ENCODE results near the gene GPC5. TPM values are rescaled to one million over a fixed set of nuclear protein-coding genes. Genes with fewer than 3 reads are reported as not detected.

GPC5 gene
- total and polyA plus RNA-seq, 4 donors = 0.51 to 22.4 (median 2.0) TPM

GRCh38 chr13:92260363-92260762 lies 861.9 kb downstream of the GPC5 start:
- DNase-seq (ENCODE audit: low spot score) = no peak
- no peak overlapping the region for H3K27ac ChIP-seq (ENCODE audit: low read depth in 1 of 2, low read length in 2 of 2)
- H3K4me3 ChIP-seq (ENCODE audit: low read depth in 1 of 3, low read length in 3 of 3) = no peak overlapping the region
- no peaks in the 10 kb centered on the region for H3K9me3 ChIP-seq (ENCODE audit: control insufficient read depth in 4 of 4, low read length in 3 of 4)
- H3K9ac ChIP-seq (ENCODE audit: low read depth in 1 of 2, low read length in 2 of 2) = no peak overlapping the region
- WGBS = 85% methylated on average over 6 of the region's 6 CpGs
- H3K4me1 ChIP-seq (ENCODE audit: control insufficient read depth in 4 of 4, insufficient read depth in 4 of 4, low read length in 3 of 4) = no peaks in the 10 kb centered on the region
- no peak for TF ChIP-seq FOXA2 (IDR thresholded peaks at IDR 0.05)
- no peak for TF ChIP-seq GABPA (IDR thresholded peaks at IDR 0.05 in 1 of 2, conservative IDR thresholded peaks at IDR 0.05 in 1 of 2)
- TF ChIP-seq REST (IDR thresholded peaks at IDR 0.05) = no peak
- TF ChIP-seq RXRA (IDR thresholded peaks at IDR 0.05) = no peak
- TF ChIP-seq EGR1 (IDR thresholded peaks at IDR 0.05; ENCODE audit: low read depth in 2 of 2) = no peak
- TF ChIP-seq HNF4G (IDR thresholded peaks at IDR 0.05) = no peak
- no peak for TF ChIP-seq SP1 (IDR thresholded peaks at IDR 0.05)
- no peak for TF ChIP-seq HNF4A (conservative IDR thresholded peaks at IDR 0.05)
- no peak for TF ChIP-seq ZBTB33 (IDR thresholded peaks at IDR 0.05)
- no peak for TF ChIP-seq NR2F2 (IDR thresholded peaks at IDR 0.05)
- no peak for TF ChIP-seq JUND (IDR thresholded peaks at IDR 0.05)
- no peak for TF ChIP-seq FOXA1 (IDR thresholded peaks at IDR 0.05)
- TF ChIP-seq CTCF (IDR thresholded peaks at IDR 0.05; ENCODE audit: low read depth, low read length, missing input control) = no peak
- TF ChIP-seq ATF3 (IDR thresholded peaks at IDR 0.05) = no peak
- TF ChIP-seq TAF1 (conservative IDR thresholded peaks at IDR 0.05) = no peak
- TF ChIP-seq YY1 (IDR thresholded peaks at IDR 0.05) = no peak
- no peak for TF ChIP-seq RAD21 (IDR thresholded peaks at IDR 0.05)
- no peak for TF ChIP-seq MAX (IDR thresholded peaks at IDR 0.05)
- no peaks in the 10 kb centered on the region for H3K27me3 ChIP-seq (ENCODE audit: control insufficient read depth in 4 of 4, insufficient read depth in 4 of 4, low read length in 3 of 4)
- no peaks in the 10 kb centered on the region for H3K36me3 ChIP-seq (ENCODE audit: control insufficient read depth in 4 of 4, insufficient read depth in 3 of 4, low read depth in 1 of 4, low read length in 3 of 4)
